Hepatocyte (in vitro differentiated cells): ENCODE data around the gene PCDHGA9.

Experiments
- EZH2 ChIP-seq: fragments of 200-600 bp; sonication (generic); IDR thresholded peaks from 2 replicates; pipeline ENCODE4 v1.6.1; 2016; ENCODE audit warnings: antibody characterized with exemption, mild to moderate bottlenecking, borderline replicate concordance
- EZH2phosphoT487 ChIP-seq: fragments of 200-600 bp; sonication (generic); IDR thresholded peaks from one replicate; pipeline ENCODE4 v1.6.1; 2018; ENCODE audit warnings: antibody characterized with exemption, mild to moderate bottlenecking, low read depth, moderate library complexity; ENCODE audit not compliant: unreplicated experiment, severe bottlenecking
- TF ChIP-seq, protein P1 (sequence below): fragments of 200-600 bp; sonication (generic); IDR thresholded peaks from 2 replicates; pipeline ENCODE4 v1.5.1; 2016; ENCODE audit warnings: antibody characterized with exemption, mild to moderate bottlenecking; ENCODE audit not compliant: poor library complexity

- TF ChIP-seq EZH2, result no peak
- TF ChIP-seq, protein P1, sequence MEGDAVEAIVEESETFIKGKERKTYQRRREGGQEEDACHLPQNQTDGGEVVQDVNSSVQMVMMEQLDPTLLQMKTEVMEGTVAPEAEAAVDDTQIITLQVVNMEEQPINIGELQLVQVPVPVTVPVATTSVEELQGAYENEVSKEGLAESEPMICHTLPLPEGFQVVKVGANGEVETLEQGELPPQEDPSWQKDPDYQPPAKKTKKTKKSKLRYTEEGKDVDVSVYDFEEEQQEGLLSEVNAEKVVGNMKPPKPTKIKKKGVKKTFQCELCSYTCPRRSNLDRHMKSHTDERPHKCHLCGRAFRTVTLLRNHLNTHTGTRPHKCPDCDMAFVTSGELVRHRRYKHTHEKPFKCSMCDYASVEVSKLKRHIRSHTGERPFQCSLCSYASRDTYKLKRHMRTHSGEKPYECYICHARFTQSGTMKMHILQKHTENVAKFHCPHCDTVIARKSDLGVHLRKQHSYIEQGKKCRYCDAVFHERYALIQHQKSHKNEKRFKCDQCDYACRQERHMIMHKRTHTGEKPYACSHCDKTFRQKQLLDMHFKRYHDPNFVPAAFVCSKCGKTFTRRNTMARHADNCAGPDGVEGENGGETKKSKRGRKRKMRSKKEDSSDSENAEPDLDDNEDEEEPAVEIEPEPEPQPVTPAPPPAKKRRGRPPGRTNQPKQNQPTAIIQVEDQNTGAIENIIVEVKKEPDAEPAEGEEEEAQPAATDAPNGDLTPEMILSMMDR, result peak; percentile 49
- TF ChIP-seq EZH2phosphoT487, result no peak
Observed at GRCh38 chr5:141412854-141413539, 10.4 kb downstream of the PCDHGA9 start, which contains the start of gene PCDHGA10.
